Stimulated activated CD8-positive, alpha-beta memory T cell treated with anti-CD3 and anti-CD28 coated beads, Interleukin-4, amount 100 ng/mL, for 48 hours (primary cell): ENCODE measurements around the gene TOLLIP.
"Not testable (repeated sequence)": the region's sequence is repeated elsewhere in the genome, so short reads cannot be mapped to it uniquely, and the experiment has no call there.

Experiments used
- DNase-seq: peaks from one replicate; pipeline ENCODE4 v3.0.0-alpha.2; 2020

The TOLLIP gene

DNA sequence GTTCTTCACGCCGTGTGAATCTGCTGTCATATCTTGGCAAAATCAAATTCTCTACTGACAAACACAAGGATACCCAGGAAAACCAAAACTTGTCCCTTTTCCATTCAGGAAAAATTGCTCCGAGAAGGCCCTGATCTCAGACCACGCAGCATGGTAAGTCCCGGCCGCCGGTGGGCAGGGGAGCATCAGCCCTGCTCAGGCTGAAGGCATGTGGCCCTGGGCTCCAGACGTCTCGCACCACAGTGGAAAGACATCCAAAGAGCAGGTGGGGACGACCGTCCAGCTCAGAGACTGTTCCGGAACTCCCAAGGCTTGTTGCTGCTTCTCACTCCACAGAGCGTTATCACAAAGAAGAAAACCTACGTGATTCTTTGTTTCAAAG is 29.8 kb downstream of the TOLLIP start:
- no peak for DNase-seq

- DNase-seq: no peak
Measured at GRCh38 chr11:1278766-1279673, 30.4 kb downstream of the TOLLIP start.

DNA sequence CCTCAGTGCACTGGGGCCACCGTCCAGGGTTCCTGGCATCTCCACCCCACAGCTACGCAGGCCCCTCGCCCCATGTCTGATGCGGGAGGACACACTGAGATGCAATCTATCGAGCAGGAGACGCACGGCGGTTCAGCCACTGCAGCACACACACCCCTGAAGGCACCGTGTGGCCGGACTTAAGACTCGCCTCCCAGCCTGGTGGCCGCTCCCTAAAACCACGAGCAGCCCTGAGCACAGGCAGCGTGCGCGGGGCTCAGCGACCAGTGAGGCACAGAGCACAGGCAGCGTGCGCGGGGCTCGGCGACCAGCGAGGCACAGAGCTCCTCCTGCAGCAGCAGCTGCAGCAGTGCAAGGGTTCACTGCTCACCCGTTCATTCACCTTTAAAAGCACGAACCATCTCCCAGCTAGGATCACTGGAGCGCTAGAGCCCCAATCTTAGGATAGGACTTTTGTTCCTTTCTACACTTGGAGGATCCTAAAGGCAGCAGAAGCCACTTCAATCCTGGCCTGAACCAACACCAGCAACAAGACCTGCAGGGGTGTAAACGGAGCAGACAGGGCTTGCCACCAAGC is 31.4 kb downstream of the TOLLIP start:
- DNase-seq: no peak

GRCh38 chr11:1276866-1277615 is 32.4 kb downstream of the TOLLIP start:
- DNase-seq: no peak

DNA sequence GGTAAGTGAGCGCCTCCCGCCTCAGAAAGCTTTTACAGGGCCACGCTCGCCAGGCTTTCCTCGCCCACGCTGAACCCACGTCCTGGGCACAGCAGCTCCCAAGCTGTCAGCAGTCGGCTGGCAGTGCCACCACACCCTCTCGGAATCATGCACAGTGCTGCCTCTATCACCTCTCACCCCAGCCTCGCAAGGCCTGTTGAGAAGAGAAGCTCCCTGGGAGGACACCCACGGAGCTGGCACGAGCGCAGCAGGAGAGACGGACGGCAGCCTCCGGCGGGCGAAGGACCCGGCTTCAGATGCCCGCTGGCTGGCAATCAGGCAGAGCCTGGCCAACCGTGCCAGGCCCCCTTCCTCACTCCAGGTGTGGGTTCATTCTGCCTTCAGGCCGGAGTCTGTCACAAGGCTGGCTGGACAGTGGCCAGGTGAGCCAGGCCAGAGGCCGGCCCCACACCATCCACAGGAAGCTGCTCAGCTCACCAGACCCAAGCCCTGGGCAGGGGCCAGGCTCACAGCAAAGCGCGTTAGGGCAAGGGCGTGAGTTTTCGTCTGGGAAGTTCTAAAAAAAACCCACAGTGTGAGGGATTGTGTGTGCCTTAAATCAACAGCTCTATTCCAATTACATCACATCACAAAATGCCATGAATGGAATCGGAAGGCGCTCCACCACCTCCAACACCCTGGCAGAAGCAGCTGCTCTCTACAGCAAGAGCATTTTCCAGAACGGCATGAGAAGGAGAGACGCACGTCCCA is 33.2 kb downstream of the TOLLIP start:
- DNase-seq: no peak

- DNase-seq: no peak
Measured at GRCh38 chr11:1275021-1275420, 34.4 kb downstream of the TOLLIP start.

- no peak for DNase-seq
Measured at GRCh38 chr11:1274501-1274900, 34.9 kb downstream of the TOLLIP start.

DNA sequence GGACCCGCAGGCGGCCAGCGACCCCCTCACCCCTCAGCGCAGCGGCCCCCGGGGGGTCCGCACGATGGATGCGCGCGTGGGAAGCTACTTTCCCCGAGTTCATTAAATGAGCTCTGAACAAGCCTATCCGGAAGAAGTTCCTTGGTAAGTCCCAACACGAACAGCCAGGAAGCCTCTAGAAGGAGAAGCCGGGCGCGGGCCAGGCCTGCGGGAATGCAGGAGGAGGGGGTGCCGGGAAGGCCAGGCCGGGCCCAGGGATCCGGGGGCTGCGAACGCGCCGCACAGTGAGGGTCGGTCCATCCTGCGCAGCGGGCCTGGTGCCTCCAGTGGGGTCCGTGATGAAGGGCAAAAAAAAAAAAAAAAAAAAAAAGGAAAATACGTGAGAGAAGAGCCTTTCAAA is 36.9 kb downstream of the TOLLIP start:
- no peak for DNase-seq

DNA sequence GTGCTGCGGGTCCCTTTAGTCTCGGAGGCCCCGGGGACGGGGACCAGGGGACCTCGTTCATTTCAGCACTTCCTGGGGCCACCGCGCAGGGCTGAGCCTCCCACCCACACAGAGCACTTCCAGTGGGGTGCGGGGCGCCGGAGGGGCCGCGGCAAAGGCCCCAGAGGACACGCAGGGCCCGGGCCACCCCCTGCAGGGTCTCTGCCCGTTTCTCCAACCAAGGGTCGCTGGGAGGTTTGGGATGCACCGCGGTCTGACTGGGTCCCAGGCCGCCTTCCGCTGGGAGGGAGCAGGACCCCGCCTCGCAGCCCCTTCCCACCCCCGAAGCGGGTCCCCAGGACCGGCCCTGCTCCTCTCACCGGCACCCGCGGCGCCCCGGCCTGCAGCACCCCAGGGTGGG is 37.5 kb downstream of the TOLLIP start:
- no peak for DNase-seq

DNA sequence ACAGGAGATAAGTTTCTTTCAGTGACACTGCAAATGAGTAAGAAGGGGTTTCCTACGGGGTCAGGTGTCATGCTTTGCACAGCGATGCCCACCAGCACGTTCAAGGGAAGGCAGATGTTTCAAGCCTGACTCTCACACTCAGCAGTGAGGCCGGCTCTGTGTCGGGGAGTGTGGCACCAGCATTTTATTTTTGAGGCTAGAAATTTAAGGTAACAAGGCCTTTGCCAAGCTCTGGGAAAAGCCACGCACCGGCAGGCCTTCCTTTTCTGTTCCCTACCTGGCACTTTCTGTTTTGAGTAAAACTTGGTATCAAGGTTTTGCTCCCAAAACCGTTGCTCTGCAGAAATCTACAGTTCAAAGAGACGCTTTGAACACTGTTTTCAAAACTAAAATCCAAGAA is 38.0 kb downstream of the TOLLIP start:
- no peak for DNase-seq

GRCh38 chr11:1271002-1271401 is 38.4 kb downstream of the TOLLIP start:
- no peak for DNase-seq

DNA sequence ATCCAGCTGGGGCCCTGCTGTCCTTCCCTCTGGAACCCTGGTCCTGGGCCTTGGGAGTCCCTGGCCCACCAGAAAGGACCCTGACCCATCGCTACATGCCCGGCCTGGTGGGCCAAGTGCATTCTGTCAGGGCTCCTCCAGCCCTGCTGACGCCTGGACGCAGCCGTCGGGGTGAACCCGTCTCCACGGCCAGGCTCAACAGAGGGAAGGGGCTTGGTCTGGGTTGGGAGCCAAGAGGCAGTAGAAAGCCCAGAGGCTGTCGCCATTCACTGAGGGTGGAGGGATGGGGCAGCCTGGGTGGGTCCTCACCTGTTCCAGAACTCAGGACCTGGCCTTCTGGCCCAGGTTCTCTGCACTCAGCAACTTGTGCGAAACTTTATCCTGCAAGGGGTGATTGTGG is 39.0 kb downstream of the TOLLIP start:
- no peak for DNase-seq

DNA sequence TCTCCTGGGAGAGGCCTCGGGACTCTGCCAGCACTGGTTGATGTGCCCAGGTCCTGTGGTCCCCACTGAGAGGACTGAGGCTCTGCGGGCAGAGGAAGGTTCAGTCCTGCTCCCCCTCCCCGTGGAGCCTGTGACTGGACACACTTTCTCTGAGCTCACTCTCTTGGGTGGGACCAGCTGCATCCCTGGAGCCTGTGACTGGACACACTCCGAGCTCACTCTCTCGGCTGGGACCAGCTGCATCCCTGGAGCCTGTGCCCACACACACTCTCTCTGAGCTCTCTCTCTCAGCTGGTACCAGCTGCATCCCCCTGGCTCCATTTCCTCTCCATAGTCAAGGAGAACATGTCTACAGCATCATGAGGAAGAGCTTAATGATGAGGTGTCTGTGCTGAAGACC is 39.5 kb downstream of the TOLLIP start:
- no peak for DNase-seq

- no peak for DNase-seq
Measured at GRCh38 chr11:1267441-1268100, 41.9 kb downstream of the TOLLIP start.

GRCh38 chr11:1266976-1267375 is 42.5 kb downstream of the TOLLIP start:
- DNase-seq: not testable (repeated sequence)

- not testable (repeated sequence) for DNase-seq
Measured at GRCh38 chr11:1265480-1265879, 44.0 kb downstream of the TOLLIP start.

DNA sequence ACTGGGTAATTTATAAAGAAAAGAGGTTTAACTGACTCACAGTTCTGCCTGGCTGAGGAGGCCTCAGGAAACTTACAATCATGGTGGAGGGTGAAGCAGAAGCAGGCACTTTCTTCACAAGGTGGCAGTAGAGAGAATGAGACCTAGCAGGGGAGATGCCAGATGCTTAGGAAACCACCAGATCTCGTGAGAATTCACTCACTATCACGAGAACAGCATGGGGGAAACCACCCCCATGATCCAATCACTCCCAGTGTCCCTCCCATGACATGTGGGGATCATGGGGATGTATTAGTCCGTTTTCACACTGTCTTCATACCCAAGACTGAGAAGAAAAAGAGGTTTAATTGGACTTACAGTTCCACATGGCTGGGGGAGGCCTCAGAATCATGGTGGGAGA is 45.0 kb downstream of the TOLLIP start:
- peak; percentile 46 for DNase-seq

- DNase-seq: no peak
Measured at GRCh38 chr11:1263010-1263409, 46.4 kb downstream of the TOLLIP start.

DNA sequence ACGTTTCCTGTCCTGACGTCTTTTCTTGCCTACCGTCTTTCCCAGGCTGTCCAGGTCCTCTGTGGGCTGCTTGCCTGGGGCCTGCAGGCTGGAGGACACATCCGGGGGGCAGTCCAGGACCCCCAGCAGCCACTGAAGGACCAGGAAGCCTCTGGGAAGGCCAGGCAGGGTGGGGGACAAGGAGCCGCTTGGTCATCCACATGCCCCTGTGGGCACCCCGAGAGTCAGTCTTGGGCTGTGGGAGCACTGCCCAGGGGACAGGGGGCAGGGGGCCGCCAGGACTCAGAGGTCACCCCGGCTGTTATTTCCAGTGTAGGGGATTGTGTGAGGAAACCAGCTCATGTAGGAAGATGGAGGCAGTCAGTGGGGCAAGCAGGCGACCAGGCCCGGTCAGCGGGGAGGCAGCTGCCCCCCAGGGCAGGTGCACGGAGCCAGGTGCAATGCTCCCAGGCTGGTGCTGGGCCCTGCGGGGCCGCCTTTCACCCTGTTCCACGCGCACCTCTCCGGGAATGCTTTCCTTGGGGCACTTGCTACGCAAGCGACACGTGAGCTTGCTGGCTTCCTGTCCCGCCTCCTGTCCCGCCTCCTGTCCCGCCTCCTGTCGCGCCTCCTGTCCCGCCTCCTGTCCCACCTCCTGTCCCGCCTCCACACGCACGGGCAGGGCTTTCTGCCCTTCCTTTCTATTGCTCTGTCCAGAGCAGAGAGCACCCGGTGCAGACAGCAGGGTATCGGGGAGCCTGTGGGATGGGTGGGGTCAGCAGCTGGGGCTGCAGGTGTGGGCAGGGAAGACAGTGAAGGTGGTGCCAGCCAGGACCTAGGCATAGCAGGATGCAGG is 47.0 kb downstream of the TOLLIP start:
- peak; percentile 93 for DNase-seq

DNA sequence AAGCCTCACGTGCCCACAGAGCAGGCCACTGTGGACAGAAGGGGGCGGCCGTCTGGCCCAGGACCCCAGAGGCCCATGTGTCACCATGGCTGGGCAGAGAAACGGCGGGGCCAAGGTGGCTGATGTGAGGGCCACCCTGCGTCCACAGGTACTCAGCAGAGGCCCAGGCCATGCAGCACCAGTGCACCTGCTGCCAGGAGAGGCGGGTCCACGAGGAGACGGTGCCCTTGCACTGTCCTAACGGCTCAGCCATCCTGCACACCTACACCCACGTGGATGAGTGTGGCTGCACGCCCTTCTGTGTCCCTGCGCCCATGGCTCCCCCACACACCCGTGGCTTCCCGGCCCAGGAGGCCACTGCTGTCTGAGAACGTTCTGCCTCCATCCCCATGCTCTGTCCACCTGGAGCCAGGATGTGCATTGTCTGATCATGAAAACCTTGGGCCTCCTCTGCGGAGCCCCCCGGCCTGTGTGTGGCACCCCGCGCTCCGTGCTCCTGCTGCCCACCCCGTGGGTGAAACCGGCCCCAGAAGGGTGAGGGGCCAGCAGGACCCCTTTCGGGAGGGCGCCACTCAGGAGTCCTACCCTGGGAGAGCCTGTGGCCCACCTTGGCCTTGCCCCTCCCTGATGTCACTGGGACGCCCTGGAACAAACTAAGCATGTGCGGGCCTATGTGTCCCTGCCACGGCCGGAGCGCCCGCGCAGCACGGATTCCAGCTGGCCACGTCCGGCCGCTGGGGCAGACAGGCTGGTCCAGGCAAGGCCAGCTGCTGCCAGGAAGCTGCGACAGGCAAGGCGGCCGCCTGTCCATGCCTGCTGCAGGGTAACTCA is 48.0 kb downstream of the TOLLIP start:
- no peak for DNase-seq

DNA sequence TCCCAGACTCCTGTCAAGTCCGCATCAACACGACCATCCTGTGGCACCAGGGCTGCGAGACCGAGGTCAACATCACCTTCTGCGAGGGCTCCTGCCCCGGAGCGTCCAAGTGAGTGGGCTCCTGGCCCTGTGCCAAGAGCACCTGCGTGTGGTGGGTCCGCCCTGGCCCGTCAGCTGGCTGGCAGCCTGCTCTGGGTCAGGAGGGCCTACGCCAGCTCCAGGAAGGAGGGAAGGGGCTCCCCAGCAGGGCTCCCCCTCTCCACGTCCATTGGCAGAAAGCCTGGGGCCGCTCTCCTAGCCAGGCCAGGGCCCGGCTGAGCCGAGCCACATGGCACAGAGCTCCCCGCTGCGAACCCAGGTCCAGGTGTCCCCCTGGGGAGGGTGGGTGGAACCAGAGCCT is 48.8 kb downstream of the TOLLIP start:
- no peak for DNase-seq
